SKM-1 treated with dmso at 0.1 percent for 144 hours (cell line): ENCODE measurements around the gene RNF157.
A peak's percentile ranks its signal among the peaks of the same experiment; 100 is the strongest.

Experiments used
- DNase-seq: peaks from one replicate; lab custom pipeline; 2025; ENCODE audit not compliant: unreplicated experiment; lab: John Stamatoyannopoulos, UW

RNF157 gene

DNA sequence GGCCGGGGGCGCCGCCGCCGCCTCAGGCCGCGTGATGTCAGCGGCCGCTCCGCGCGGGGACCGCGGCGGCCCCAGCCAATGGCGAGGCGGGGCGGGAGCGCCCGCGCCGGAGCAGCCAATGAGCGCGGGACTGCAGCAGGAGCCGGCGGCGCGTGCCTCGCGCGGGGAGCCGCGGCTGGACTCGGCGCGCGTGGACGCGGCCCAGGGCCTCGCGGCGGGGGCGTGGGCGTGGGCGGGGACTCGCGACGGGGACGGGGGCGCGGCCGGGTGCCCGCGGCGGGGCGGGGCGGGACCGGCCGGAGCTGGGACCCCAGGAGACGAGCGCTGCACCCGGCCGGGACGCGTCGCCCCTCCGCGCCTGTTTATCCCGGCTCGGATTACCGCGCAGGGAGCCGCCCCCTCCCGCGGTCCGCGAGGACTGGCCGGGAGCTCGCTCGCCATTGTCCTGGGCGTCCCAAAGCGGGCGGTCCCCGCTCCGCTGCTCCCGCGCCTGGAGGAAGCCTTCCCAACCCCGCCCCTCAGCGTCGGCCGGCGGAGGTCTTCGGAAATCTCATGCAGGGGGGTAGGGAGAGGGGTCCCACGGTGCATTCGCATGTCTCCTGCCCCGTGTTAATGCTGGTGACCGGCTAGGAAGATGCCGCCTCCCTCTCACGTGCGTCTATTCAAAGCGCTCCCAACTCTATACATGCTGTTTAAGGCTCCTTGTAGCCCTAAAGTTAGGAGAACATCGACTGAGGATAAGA lies at the start of gene RNF157:
TSS of gene RNF157 (minus strand) at position 33 of the 743 bp plus-strand sequence. CDS start 253 bp downstream, outside the sequence.
- DNase-seq: no peak

- no peak for DNase-seq
Measured at GRCh38 chr17:76281573-76282371, 41.5 kb upstream of the RNF157 start.

- no peak for DNase-seq
Measured at GRCh38 chr17:76280650-76281049, 40.4 kb upstream of the RNF157 start.

- no peak for DNase-seq
Measured at GRCh38 chr17:76279742-76280287, 39.5 kb upstream of the RNF157 start.

GRCh38 chr17:76278952-76279741 lies 38.9 kb upstream of the RNF157 start:
- DNase-seq: peak; percentile 62

GRCh38 chr17:76278268-76278908 lies 38.1 kb upstream of the RNF157 start:
- no peak for DNase-seq

- DNase-seq: no peak
Measured at GRCh38 chr17:76277300-76278267, 37.3 kb upstream of the RNF157 start.

DNA sequence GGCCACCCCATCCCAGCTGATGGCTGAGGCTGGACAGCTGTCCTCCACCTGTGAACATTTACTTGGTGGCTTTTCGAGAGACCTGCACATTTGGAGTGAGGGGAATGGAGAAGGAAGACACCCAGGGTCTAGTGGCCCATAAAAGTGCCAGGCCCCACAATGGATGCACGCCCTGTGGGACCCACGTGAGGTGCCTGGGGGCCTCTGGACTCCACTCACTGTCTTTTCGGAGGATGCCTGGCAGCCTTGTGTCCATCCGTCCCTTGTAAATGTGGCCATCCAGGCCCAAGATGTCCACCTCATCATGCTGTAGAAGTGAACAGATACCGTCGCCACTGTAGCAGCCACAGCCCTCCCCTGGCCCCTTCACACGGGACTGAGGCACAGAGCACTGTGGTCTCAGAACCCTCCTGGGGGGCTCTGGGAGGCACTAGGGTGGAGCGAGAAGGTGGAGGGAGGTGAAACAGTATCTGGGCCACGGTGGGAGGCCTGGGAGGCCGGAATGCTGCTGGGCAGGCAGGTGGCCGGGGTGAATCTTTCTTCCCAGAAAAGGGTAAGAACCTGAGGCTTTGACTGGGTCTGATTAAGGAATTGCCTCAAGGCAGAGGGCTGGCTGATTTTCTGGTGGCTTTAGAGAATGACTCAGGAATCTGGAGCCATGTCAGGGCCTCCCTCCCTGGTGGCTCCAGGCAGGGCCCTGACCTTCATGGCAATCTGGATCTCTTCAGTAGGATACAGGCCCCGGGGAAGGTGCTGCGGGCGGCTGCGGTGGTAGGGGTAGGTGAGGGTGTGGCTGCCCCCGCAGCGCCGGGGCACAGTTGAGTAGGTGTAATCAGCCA lies 36.4 kb upstream of the RNF157 start:
- no peak for DNase-seq

DNA sequence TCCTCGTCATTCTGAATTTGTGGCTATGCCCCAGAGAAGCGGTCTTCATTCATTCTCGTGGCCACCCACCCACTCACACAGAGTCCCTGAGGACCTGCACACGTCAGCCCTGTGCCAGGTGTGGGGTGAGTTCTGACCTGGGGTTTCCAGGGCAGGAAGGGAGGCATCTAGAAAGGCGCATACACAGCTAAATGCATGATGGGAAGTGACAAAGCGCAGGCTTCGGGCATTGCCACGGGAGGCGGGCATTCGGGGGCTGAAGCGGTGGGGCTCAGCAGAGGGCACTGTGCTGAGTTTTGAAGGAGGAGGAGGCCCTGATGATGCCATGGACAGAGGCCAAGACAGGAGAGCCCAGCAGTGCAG lies 35.8 kb upstream of the RNF157 start:
- DNase-seq: no peak

DNA sequence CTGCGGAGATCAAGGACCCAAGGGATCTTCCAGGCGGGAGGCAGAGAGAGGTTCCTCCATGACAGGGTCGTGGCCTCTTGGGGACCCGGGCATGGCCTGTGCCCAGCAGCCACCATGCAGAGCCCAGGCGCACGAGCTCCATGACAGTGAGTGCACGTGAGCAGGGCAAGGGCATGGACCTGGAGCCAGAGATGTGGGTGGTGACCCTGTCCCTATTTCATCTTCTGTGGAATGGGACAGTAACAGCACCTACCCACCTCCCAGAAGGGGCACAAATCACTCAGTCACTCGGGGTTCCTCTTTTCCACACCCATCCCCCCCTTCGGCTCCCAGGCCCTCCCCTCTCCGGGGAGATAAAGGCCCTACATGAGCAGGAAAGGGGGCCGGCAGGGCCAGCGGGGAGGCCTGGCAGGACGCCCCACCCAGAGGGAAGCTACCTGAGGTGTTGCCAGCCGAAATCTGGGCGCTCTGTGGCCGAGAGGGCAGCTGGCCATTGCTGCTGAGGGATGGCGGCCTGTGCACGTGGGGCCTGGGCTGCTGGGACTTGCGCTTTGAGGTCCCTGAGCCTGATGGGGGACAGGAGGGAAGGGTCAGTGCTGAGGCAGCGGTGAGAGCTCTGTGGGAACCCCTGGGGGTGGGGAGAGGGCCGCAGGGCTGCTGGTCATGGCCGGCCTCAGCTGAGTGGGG lies 35.2 kb upstream of the RNF157 start:
- no peak for DNase-seq

DNA sequence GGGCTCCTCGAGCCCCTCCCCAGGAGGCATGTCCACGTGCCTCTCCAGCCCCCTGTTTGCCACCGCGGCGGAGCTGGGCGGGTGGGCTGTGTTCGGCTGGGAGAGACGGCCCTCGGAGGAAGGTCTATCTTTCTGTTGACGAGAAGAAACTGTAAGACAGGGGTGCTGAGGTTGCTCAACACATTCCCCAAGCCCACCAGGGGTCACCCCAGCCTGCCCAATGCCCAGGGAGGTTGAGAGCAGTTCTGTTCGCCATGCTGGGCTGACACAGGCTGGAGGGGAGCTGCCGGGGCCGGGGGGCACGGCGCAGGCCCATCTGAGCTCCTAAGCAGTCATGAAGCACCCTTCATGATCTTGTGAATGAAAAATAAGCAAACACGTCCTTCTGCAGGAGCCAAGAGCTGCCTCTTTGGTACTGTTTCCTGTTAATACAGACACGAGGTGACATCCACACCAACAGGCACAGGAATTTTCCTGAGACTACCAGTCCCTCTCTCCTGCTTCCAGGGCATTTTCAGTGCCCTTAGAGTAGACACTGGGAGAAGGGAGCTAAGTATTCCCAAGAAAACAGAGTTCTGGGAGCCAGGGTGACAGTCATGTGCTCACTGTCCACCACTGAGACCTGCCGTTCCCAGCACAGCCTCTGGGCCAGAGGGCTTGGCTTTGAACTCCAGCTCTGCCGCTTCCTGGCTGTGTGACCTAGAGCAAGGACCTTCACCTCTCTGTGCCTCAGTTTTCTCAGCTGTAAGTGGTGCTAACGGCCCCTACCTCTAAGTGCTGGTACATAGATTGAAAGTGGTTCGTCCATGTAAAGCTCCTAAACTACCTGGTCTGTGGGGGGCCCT lies 34.0 kb upstream of the RNF157 start:
- no peak for DNase-seq

DNA sequence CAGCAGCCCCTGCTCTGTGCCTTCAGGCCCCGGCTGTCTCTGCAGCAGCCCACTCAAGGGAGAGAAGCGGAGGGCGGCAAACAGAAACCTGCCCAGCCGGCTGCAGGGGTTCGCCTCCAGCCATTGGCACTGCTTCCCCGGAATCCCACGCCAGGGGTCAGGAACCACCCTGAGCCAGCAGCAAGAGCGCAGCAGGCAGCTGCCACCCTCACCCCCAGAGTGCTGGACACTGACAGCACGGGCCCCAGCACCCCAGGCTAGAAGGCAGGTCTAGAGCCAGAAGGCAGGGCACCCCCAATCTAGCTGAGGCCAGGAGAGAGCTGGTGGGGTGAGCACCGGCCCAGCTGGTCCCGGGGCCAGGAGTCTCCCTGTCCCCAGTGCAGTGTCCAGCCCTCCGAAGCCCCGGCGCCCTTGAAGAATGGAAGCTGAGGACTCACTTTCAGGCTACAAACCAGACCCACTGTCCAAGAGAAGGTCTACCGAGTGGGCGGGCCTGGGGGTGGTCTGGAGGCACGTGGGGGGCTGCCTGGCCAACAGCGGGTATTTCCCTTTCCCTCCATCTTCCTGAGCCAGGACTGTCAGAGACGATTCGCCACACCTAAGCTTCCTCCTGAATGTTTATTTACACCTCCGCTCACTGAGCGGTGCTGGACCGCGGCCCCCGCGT lies 33.3 kb upstream of the RNF157 start:
- no peak for DNase-seq

DNA sequence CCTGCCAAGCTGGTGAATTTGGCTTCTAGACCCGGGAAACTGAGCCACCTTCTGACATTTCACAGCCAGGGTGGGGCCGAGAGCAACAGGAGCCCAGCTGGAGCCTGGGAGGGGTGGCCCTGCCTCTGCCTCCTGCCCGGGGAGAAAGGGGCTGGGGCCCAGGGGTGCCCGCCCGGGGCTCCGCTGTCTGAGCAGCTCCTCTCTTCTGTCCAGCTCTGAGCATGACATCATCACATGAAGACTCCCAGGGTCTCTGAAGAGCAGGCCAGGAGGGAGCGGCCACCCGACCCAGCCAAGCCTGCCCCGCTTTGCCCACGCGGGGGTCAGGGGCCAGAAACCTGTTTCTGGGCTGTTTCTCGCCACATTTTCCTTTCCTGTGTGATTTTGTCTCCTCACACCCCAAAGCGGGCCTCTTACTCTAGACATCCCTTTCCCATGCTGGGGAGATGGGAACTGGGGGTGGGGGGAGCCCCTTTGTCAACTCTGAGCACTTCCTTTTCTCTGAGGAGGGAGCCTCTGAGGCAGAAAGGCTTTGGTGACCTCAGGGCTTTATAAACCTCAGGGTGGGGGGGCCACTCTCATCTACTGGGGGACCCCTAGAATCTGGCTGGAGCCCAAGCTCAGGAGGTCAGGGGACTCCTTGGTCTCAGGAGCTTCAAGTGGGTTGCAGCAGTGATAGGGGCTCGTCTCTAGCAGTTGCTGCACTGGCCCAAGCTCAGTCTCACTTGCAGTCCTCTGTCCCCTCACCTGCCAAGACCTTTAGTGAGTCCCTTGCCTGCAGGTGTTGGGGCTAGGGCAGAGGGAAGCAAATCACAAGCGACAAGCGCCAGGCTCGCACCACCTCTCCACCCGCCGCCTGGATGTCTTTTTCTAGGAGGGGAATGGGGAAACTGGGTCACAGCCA lies 32.5 kb upstream of the RNF157 start:
- DNase-seq: no peak

- DNase-seq: no peak
Measured at GRCh38 chr17:76271669-76272540, 31.6 kb upstream of the RNF157 start.
